GM23338 (cell line): ENCODE data around the gene HSPA12B. TPM values are rescaled to one million over a fixed set of nuclear protein-coding genes. Genes with fewer than 3 reads are reported as not detected.

Experiments used
- ATAC-seq: fragments of 200-7000 bp; cut with Tn5 transposase; 3 replicates; pipeline ENCODE4 v1.9.1; 2020
- DNase-seq: peaks from one replicate; pipeline ENCODE4 v3.0.0-alpha.2; 2015; ENCODE audit warnings: low spot score
- H2AFZ ChIP-seq: fragments of 200-600 bp; sonication (generic); 2 replicates; pipeline ENCODE4 v1.8.0; 2016; ENCODE audit warnings: antibody characterized with exemption, mild to moderate bottlenecking, moderate library complexity
- H3F3A ChIP-seq: fragments of 200-600 bp; sonication (generic); replicated peaks from 2 replicates; pipeline ENCODE4 v1.8.0; 2017; ENCODE audit warnings: antibody characterized with exemption, mixed run types, low read depth
- H3K27ac ChIP-seq: fragments of 200-600 bp; sonication (generic); 2 replicates; pipeline ENCODE4 v1.6.1; 2016; ENCODE audit warnings: low read depth
- H3K27me3 ChIP-seq: fragments of 200-600 bp; sonication (generic); 2 replicates; pipeline ENCODE4 v1.8.0; 2016; ENCODE audit warnings: mild to moderate bottlenecking, mixed run types, moderate library complexity; ENCODE audit not compliant: insufficient read depth
- H3K36me3 ChIP-seq: fragments of 200-600 bp; sonication (generic); 2 replicates; pipeline ENCODE4 v1.8.0; 2016; ENCODE audit warnings: mild to moderate bottlenecking; ENCODE audit not compliant: insufficient read depth
- H3K4me1 ChIP-seq: fragments of 200-600 bp; sonication (generic); 2 replicates; pipeline ENCODE4 v1.8.0; 2016; ENCODE audit warnings: mild to moderate bottlenecking, moderate library complexity; ENCODE audit not compliant: insufficient read depth
- H3K4me2 ChIP-seq: fragments of 200-600 bp; sonication (generic); 2 replicates; pipeline ENCODE4 v1.7.1; 2017; ENCODE audit warnings: mixed run types
- H3K4me3 ChIP-seq: fragments of 200-600 bp; sonication (generic); 2 replicates; pipeline ENCODE4 v1.6.1; 2016; ENCODE audit warnings: mixed run types
- H3K79me2 ChIP-seq: fragments of 200-600 bp; sonication (generic); replicated peaks from 2 replicates; pipeline ENCODE4 v1.8.0; 2017; ENCODE audit warnings: mild to moderate bottlenecking; ENCODE audit not compliant: insufficient read depth
- H3K9me2 ChIP-seq: fragments of 200-600 bp; sonication (generic); 2 replicates; pipeline ENCODE4 v1.8.0; 2017; ENCODE audit not compliant: insufficient read depth
- H4K20me1 ChIP-seq: fragments of 200-600 bp; sonication (generic); replicated peaks from 2 replicates; pipeline ENCODE4 v1.8.0; 2017; ENCODE audit warnings: mild to moderate bottlenecking; ENCODE audit not compliant: insufficient read depth
- H3K27ac Mint-ChIP-seq: 2 replicates; pipeline ENCODE4 v1.8.0; 2020; ENCODE audit warnings: inconsistent platforms, mild to moderate bottlenecking, moderate library complexity, mixed read lengths
- H3K27me3 Mint-ChIP-seq: 3 replicates; pipeline ENCODE4 v1.8.0; 2022; ENCODE audit warnings: low read depth, mild to moderate bottlenecking, moderate library complexity, mixed read lengths, inconsistent platforms; ENCODE audit not compliant: insufficient read depth, poor library complexity
- H3K36me3 Mint-ChIP-seq: 3 replicates; pipeline ENCODE4 v1.8.0; 2021; ENCODE audit warnings: low read depth, mild to moderate bottlenecking, inconsistent platforms, moderate library complexity, mixed read lengths
- H3K4me1 Mint-ChIP-seq: 3 replicates; pipeline ENCODE4 v1.8.0; 2020; ENCODE audit warnings: mild to moderate bottlenecking, inconsistent platforms, mixed read lengths
- H3K4me3 Mint-ChIP-seq: 3 replicates; pipeline ENCODE4 v1.8.0; 2021; ENCODE audit warnings: moderate library complexity, mild to moderate bottlenecking, inconsistent platforms, mixed read lengths
- H3K9me3 Mint-ChIP-seq: 3 replicates; pipeline ENCODE4 v1.8.0; 2020; ENCODE audit warnings: moderate library complexity, mild to moderate bottlenecking, inconsistent platforms, mixed read lengths
- CREB1 ChIP-seq: fragments of 250-450 bp; sonication (Bioruptor Pico); IDR thresholded peaks from 2 replicates; pipeline ENCODE4 v1.5.0; 2020; ENCODE audit warnings: low read depth, mild to moderate bottlenecking, moderate library complexity
- EZH2 ChIP-seq: fragments of 200-600 bp; sonication (generic); IDR thresholded peaks from one replicate; pipeline ENCODE4 v1.8.0; 2017; ENCODE audit warnings: antibody characterized with exemption, mild to moderate bottlenecking, low read depth; ENCODE audit not compliant: unreplicated experiment
- EZH2phosphoT487 ChIP-seq: fragments of 200-600 bp; sonication (generic); IDR thresholded peaks from one replicate; pipeline ENCODE4 v1.8.1; 2018; ENCODE audit warnings: antibody characterized with exemption; ENCODE audit not compliant: unreplicated experiment
- NANOG ChIP-seq: IDR thresholded peaks from 2 replicates; pipeline ENCODE4 v1.6.1; 2016; ENCODE audit warnings: antibody characterized with exemption, borderline replicate concordance
- POLR2AphosphoS5 ChIP-seq: IDR thresholded peaks from 2 replicates; pipeline ENCODE4 v1.6.1; 2016; ENCODE audit warnings: antibody characterized with exemption, low read depth
- STAT1 ChIP-seq: IDR thresholded peaks from one replicate; pipeline ENCODE4 v1.6.1; 2016; ENCODE audit warnings: antibody characterized with exemption; ENCODE audit not compliant: unreplicated experiment
- ZNF331 ChIP-seq: fragments of 250-450 bp; sonication (Bioruptor Pico); IDR thresholded peaks from 2 replicates; pipeline ENCODE4 v1.5.0; 2020; ENCODE audit warnings: low read depth, mild to moderate bottlenecking, moderate library complexity
- polyA plus RNA-seq: library from polyadenylated mRNA; unstranded; fragments of >200 nt; fragmentation: Nextera tagmentation; extraction: Ambion mirVana; gene quantifications from 2 replicates; pipeline ENCODE4 v1.2.1, GENCODE V29; 2016
- total RNA-seq: library from RNA; depleted of rRNA; stranded (reverse); fragments of >200 nt; shearing (Covaris generic); gene quantifications from 2 replicates; pipeline ENCODE4 v1.2.3, GENCODE V29; 2014
- TF ChIP-seq, protein P1 (sequence below): IDR thresholded peaks from one replicate; pipeline ENCODE4 v1.6.1; 2018; ENCODE audit warnings: antibody characterized with exemption; ENCODE audit not compliant: unreplicated experiment
- TF ChIP-seq, protein P2 (sequence below), 2 experiments: fragments of 200-600 bp in 1 of 2; sonication (generic) in 1 of 2; conservative IDR thresholded peaks; 2 replicates each; pipeline versions ENCODE4 v1.5.1 to v1.6.1; 2016 to 2017; ENCODE audit warnings: antibody characterized with exemption in 2 of 2, low read depth in 2 of 2, mild to moderate bottlenecking in 2 of 2, moderate library complexity in 1 of 2
- TF ChIP-seq, protein P3 (sequence below): IDR thresholded peaks from 2 replicates; pipeline ENCODE4 v1.6.1; 2016; ENCODE audit warnings: antibody characterized with exemption

HSPA12B gene
- total and polyA plus RNA-seq, 2 experiments from 2014 or later = 2.8 to 6.5 TPM

DNA sequence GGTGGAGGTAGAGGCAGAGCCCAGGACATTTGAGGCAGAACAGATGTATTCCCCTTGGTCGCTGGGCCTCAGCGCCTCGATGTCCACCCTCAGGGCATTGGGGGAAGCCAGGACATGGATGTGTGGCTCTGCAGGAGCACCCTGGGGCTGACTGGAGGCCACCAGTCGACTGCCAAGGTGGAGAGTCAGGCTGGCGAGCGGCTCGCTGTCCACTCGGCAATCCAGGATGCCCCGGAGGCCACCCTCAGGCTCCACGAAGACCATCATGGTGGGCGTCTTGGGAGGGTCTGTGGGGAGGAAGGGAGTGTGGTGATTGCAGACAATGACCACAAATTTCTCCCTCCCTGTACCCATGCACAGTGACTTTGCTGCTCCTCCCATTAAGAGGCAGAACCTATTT, 42.5 kb upstream of the HSPA12B start (continued):
- TF ChIP-seq, protein P1, sequence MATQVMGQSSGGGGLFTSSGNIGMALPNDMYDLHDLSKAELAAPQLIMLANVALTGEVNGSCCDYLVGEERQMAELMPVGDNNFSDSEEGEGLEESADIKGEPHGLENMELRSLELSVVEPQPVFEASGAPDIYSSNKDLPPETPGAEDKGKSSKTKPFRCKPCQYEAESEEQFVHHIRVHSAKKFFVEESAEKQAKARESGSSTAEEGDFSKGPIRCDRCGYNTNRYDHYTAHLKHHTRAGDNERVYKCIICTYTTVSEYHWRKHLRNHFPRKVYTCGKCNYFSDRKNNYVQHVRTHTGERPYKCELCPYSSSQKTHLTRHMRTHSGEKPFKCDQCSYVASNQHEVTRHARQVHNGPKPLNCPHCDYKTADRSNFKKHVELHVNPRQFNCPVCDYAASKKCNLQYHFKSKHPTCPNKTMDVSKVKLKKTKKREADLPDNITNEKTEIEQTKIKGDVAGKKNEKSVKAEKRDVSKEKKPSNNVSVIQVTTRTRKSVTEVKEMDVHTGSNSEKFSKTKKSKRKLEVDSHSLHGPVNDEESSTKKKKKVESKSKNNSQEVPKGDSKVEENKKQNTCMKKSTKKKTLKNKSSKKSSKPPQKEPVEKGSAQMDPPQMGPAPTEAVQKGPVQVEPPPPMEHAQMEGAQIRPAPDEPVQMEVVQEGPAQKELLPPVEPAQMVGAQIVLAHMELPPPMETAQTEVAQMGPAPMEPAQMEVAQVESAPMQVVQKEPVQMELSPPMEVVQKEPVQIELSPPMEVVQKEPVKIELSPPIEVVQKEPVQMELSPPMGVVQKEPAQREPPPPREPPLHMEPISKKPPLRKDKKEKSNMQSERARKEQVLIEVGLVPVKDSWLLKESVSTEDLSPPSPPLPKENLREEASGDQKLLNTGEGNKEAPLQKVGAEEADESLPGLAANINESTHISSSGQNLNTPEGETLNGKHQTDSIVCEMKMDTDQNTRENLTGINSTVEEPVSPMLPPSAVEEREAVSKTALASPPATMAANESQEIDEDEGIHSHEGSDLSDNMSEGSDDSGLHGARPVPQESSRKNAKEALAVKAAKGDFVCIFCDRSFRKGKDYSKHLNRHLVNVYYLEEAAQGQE = no peak
- TF ChIP-seq CREB1 (CRISPR knock-in tag) (no peak), STAT1 (no peak), NANOG (no peak), EZH2phosphoT487 (no peak), EZH2 (no peak)
- TF ChIP-seq, protein P2, sequence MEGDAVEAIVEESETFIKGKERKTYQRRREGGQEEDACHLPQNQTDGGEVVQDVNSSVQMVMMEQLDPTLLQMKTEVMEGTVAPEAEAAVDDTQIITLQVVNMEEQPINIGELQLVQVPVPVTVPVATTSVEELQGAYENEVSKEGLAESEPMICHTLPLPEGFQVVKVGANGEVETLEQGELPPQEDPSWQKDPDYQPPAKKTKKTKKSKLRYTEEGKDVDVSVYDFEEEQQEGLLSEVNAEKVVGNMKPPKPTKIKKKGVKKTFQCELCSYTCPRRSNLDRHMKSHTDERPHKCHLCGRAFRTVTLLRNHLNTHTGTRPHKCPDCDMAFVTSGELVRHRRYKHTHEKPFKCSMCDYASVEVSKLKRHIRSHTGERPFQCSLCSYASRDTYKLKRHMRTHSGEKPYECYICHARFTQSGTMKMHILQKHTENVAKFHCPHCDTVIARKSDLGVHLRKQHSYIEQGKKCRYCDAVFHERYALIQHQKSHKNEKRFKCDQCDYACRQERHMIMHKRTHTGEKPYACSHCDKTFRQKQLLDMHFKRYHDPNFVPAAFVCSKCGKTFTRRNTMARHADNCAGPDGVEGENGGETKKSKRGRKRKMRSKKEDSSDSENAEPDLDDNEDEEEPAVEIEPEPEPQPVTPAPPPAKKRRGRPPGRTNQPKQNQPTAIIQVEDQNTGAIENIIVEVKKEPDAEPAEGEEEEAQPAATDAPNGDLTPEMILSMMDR (conservative IDR thresholded peaks at IDR 0.05; ENCODE audit: low read depth in 2 of 2) = no peak

DNA sequence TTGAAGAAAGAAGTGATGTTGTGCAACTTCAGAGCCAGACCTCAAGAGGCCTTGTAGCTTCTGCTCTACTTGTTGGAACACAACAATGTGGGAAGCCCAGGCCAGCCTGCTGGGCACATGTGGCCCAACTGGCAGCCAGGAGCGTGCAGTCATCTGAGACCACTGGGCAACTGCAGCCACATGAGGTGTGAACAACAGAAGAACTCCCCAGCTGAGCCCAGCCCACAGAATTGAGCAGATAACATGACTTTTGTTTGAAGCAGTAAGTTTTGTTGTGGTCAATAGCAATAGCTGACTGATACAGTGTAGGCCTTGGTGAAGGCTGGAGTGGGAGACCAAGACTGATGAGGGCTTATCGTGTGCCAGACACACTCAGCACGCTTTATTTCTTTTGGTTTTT, 42.1 kb upstream of the HSPA12B start:
- H2AFZ ChIP-seq = no peak overlapping the region
- H3K4me3 ChIP-seq = no peak overlapping the region
- H3K27me3 ChIP-seq = no peaks in the 10 kb centered on the region
- Mint-ChIP-seq H3K27me3 (peaks cover 18% of the 10 kb centered on the region), H3K4me1 (peaks cover 11% of the 10 kb centered on the region), H3K27ac (no peak overlapping the region), H3K9me3 (no peaks in the 10 kb centered on the region; the same call in 2 of the 3 replicates), H3K4me3 (no peak overlapping the region), H3K36me3 (no peaks in the 10 kb centered on the region; the same call in 2 of the 3 replicates)
- ATAC-seq = no peak
- no peak overlapping the region for H3K4me2 ChIP-seq
- H3K27ac ChIP-seq = no peak overlapping the region
- no peaks in the 10 kb centered on the region for H4K20me1 ChIP-seq
- DNase-seq = no peak
- H3K79me2 ChIP-seq = no peaks in the 10 kb centered on the region
- H3K9me2 ChIP-seq = 0 out of 2 replicates have a peak, but pooled peaks cover 3% of the 10 kb centered on the region
- peaks cover 12% of the 10 kb centered on the region; the same call in 1 of the 2 replicates for H3K4me1 ChIP-seq
- 0 out of 2 replicates have a peak, but pooled peaks have one; percentile 35 for TF ChIP-seq ZNF331 (CRISPR knock-in tag)
- no peak for TF ChIP-seq STAT1
- H3K36me3 ChIP-seq = no peaks in the 10 kb centered on the region
- no peaks in the 10 kb centered on the region for H3F3A ChIP-seq

DNA sequence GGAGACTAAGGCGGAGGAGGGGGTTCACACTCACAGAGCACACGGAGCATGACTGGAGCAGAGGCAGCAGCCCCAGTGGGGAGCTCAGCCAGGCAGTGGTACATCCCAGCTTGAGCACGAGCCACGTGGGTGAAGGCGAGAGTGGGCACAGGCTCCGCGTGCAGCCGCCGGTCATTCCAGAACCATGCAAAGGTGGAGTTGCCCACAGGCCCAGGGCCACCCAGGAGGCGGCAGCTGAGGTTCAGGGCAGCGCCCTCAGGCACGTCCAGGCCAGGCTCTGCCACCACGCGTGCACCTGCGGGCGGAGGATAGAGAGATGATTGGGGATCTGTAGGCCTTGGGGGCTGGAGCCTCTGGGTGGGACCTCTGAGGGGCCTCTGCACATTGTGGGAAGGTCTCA, 41.2 kb upstream of the HSPA12B start:
- H3K4me3 Mint-ChIP-seq = no peak overlapping the region
- no peaks in the 10 kb centered on the region for H3K79me2 ChIP-seq
- H3K9me3 Mint-ChIP-seq = peaks cover 2% of the 10 kb centered on the region; the same call in 1 of the 3 replicates
- no peaks in the 10 kb centered on the region for H3F3A ChIP-seq
- no peak overlapping the region for H3K4me3 ChIP-seq
- no peaks in the 10 kb centered on the region for H4K20me1 ChIP-seq
- H3K27me3 ChIP-seq = no peaks in the 10 kb centered on the region
- no peaks in the 10 kb centered on the region; the same call in 2 of the 3 replicates for H3K36me3 Mint-ChIP-seq
- no peak overlapping the region for H2AFZ ChIP-seq
- H3K27me3 Mint-ChIP-seq = peaks cover 18% of the 10 kb centered on the region
- no peaks in the 10 kb centered on the region for H3K36me3 ChIP-seq
- H3K9me2 ChIP-seq = 0 out of 2 replicates have a peak, but pooled peaks cover 3% of the 10 kb centered on the region
- H3K27ac Mint-ChIP-seq = no peak overlapping the region
- H3K4me2 ChIP-seq = no peak overlapping the region
- peaks cover 11% of the 10 kb centered on the region; the same call in 1 of the 2 replicates for H3K4me1 ChIP-seq
- ATAC-seq (no peak), DNase-seq (no peak)
- peaks cover 7% of the 10 kb centered on the region for H3K4me1 Mint-ChIP-seq
- H3K27ac ChIP-seq = no peak overlapping the region
- TF ChIP-seq, protein P3, sequence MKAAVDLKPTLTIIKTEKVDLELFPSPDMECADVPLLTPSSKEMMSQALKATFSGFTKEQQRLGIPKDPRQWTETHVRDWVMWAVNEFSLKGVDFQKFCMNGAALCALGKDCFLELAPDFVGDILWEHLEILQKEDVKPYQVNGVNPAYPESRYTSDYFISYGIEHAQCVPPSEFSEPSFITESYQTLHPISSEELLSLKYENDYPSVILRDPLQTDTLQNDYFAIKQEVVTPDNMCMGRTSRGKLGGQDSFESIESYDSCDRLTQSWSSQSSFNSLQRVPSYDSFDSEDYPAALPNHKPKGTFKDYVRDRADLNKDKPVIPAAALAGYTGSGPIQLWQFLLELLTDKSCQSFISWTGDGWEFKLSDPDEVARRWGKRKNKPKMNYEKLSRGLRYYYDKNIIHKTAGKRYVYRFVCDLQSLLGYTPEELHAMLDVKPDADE = no peak
- TF ChIP-seq CREB1 (CRISPR knock-in tag) (no peak), EZH2phosphoT487 (no peak), POLR2AphosphoS5 (no peak), ZNF331 (CRISPR knock-in tag) (no peak), NANOG (no peak)
- TF ChIP-seq, protein P2 (conservative IDR thresholded peaks at IDR 0.05; ENCODE audit: low read depth in 2 of 2) = no peak
